Measurements from ENCODE around the gene MAGI1. TPM values are rescaled to one million over a fixed set of nuclear protein-coding genes. Genes with fewer than 3 reads are reported as not detected.

MAGI1 gene
- total RNA-seq, 4 donors from 2014 or later = 17.2 to 40.8 (median 28.1) TPM

DNA sequence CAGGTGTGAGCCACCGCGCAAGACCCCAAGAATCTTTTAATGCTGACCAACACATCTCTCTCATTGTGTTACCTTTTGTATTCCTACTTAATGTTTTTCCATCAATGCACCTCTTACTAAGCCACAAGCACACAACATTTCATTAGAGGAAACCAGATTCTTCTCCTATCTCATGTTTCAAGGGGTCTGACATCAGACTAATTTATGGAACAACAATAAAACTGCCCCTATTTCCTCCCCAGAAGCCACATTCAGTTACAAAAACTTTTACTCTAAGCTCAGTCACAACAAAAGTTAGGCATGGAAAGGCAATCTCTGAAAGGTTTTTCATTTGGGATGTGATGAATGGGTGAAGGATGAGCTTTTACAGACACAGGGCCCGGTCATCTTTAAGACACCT is 251.8 kb downstream of the MAGI1 start:
- Histone ChIP-seq H3K36me3 (no peaks in the 10 kb centered on the region), H3K9me3 (no peaks in the 10 kb centered on the region), H3K27ac (peak overlapping the region in 1 of 4 donors; percentile 11), H3K27me3 (no peaks in the 10 kb centered on the region), H3K4me1 (peaks cover 0 to 17% (median 0%) of the 10 kb centered on the region in 3 donors), H3K4me3 (no peak overlapping the region)
- no peak for ATAC-seq
- TF ChIP-seq, protein P1, sequence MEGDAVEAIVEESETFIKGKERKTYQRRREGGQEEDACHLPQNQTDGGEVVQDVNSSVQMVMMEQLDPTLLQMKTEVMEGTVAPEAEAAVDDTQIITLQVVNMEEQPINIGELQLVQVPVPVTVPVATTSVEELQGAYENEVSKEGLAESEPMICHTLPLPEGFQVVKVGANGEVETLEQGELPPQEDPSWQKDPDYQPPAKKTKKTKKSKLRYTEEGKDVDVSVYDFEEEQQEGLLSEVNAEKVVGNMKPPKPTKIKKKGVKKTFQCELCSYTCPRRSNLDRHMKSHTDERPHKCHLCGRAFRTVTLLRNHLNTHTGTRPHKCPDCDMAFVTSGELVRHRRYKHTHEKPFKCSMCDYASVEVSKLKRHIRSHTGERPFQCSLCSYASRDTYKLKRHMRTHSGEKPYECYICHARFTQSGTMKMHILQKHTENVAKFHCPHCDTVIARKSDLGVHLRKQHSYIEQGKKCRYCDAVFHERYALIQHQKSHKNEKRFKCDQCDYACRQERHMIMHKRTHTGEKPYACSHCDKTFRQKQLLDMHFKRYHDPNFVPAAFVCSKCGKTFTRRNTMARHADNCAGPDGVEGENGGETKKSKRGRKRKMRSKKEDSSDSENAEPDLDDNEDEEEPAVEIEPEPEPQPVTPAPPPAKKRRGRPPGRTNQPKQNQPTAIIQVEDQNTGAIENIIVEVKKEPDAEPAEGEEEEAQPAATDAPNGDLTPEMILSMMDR (IDR thresholded peaks at IDR 0.05) = no peak
- TF ChIP-seq EP300 (IDR thresholded peaks at IDR 0.05) (no peak), POLR2A (IDR thresholded peaks at IDR 0.05) (no peak), POLR2AphosphoS5 (IDR thresholded peaks at IDR 0.05) (no peak)
- 71 to 94% methylated on average over 2 to 3 of the region's 3 CpGs for WGBS, 2 donors (ENCODE audit: low coverage in 1 of 2)

- no peak overlapping the region for H3K27ac ChIP-seq
- H3K27me3 ChIP-seq = no peaks in the 10 kb centered on the region
- ATAC-seq = no peak
- no peak for TF ChIP-seq POLR2AphosphoS5 (IDR thresholded peaks at IDR 0.05)
- no peak for TF ChIP-seq EP300 (IDR thresholded peaks at IDR 0.05)
- TF ChIP-seq, protein P1 (IDR thresholded peaks at IDR 0.05) = peak; percentile 51 to 72 (median 66)
- H3K4me3 ChIP-seq = no peak overlapping the region
- 23 to 27% methylated on average over 6 of the region's 6 CpGs for WGBS, 2 donors (ENCODE audit: low coverage in 1 of 2)
- no peaks in the 10 kb centered on the region for H3K9me3 ChIP-seq
- peaks cover 0 to 17% (median 0%) of the 10 kb centered on the region in 3 donors for H3K4me1 ChIP-seq
- H3K36me3 ChIP-seq = no peaks in the 10 kb centered on the region
Measured at GRCh38 chr3:65785065-65785645, 253.6 kb downstream of the MAGI1 start.

- WGBS, 2 donors (ENCODE audit: low coverage in 1 of 2) = 77 to 95% methylated on average over 3 of the region's 3 CpGs
- no peak overlapping the region for H3K27ac ChIP-seq
- no peaks in the 10 kb centered on the region for H3K9me3 ChIP-seq
- no peaks in the 10 kb centered on the region for H3K36me3 ChIP-seq
- peaks cover 0 to 15% (median 0%) of the 10 kb centered on the region in 3 donors for H3K4me1 ChIP-seq
- H3K4me3 ChIP-seq = no peak overlapping the region
- no peaks in the 10 kb centered on the region for H3K27me3 ChIP-seq
- no peak for ATAC-seq
- TF ChIP-seq POLR2A (IDR thresholded peaks at IDR 0.05) = no peak
- no peak for TF ChIP-seq EP300 (IDR thresholded peaks at IDR 0.05)
- TF ChIP-seq POLR2AphosphoS5 (IDR thresholded peaks at IDR 0.05) = no peak
- TF ChIP-seq, protein P1 (IDR thresholded peaks at IDR 0.05) = no peak
Measured at GRCh38 chr3:65783117-65783516, 255.6 kb downstream of the MAGI1 start.

GRCh38 chr3:65781594-65781993 is 257.1 kb downstream of the MAGI1 start:
- TF ChIP-seq, protein P1 (IDR thresholded peaks at IDR 0.05) = no peak
- TF ChIP-seq EP300 (IDR thresholded peaks at IDR 0.05) (no peak), POLR2A (IDR thresholded peaks at IDR 0.05) (no peak), POLR2AphosphoS5 (IDR thresholded peaks at IDR 0.05) (no peak)
- no peak overlapping the region for H3K4me3 ChIP-seq
- no peaks in the 10 kb centered on the region for H3K36me3 ChIP-seq
- WGBS, 2 donors (ENCODE audit: low coverage in 1 of 2) = 81 to 84% methylated on average over 4 to 5 of the region's 5 CpGs
- no peaks in the 10 kb centered on the region for H3K9me3 ChIP-seq
- no peak for ATAC-seq
- no peak overlapping the region for H3K27ac ChIP-seq
- H3K27me3 ChIP-seq = no peaks in the 10 kb centered on the region
- no peaks in the 10 kb centered on the region for H3K4me1 ChIP-seq

DNA sequence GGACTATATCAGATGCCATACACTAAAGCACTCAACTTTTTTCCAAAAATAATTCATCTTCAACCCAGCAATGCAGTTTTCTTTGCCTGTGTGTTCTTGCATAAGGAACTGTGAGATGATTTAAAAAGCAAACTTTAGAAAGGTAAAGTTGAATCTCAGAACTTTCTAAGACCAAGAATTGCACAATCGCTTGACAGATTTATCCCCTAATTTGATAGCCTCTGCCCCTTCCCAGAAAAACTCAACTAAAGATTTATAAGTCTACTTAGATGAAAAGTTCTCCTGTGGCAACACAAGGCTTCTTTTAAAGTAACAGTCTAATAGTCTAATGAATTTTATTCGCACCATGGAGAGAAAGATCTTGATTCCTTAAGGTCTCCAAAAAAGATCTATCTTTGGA is 259.3 kb downstream of the MAGI1 start:
- 63 to 94% methylated on average over 2 of the region's 2 CpGs for WGBS, 2 donors (ENCODE audit: low coverage in 1 of 2)
- no peaks in the 10 kb centered on the region for H3K4me1 ChIP-seq
- no peak overlapping the region for H3K4me3 ChIP-seq
- no peak overlapping the region for H3K27ac ChIP-seq
- no peaks in the 10 kb centered on the region for H3K36me3 ChIP-seq
- TF ChIP-seq EP300 (IDR thresholded peaks at IDR 0.05) = no peak
- no peak for ATAC-seq
- no peaks in the 10 kb centered on the region for H3K27me3 ChIP-seq
- H3K9me3 ChIP-seq = no peaks in the 10 kb centered on the region
